Astrocyte of the spinal cord (primary cell): ENCODE results near the gene GSTT4.

Experiments
- DNase-seq: peaks from one replicate; pipeline ENCODE4 v3.0.0; 2011; ENCODE audit warnings: low read depth, low spot score
- H3K4me3 ChIP-seq: 2 replicates; pipeline ENCODE4 v1.5.1; 2011; ENCODE audit warnings: low read depth, mild to moderate bottlenecking, low read length, moderate library complexity
- CTCF ChIP-seq: IDR thresholded peaks from 2 replicates; pipeline ENCODE4 v1.5.1; 2012; ENCODE audit warnings: low read depth, mild to moderate bottlenecking, low read length, inconsistent platforms
- in situ Hi-C: cut with HindIII; loops from 2 replicates; pipeline ENCODE4 v1.10.0; 2017; ENCODE audit warnings: low sequenced_read_pairs

GSTT4 gene

GRCh38 chr22:24008022-24008283, 2.7 kb upstream of the GSTT4 start:
- DNase-seq, result no peak
- TF ChIP-seq CTCF, result no peak
- H3K4me3 ChIP-seq, result no peak overlapping the region
- in situ Hi-C loops, result no loop called here

GRCh38 chr22:24007253-24008021, 2.2 kb upstream of the GSTT4 start:
- TF ChIP-seq CTCF, result no peak
- in situ Hi-C loops, result no loop called here

GRCh38 chr22:24006914-24007214, 1.6 kb upstream of the GSTT4 start:
- in situ Hi-C loops, result no loop called here
- no peak for DNase-seq
- TF ChIP-seq CTCF, result no peak
- no peak overlapping the region for H3K4me3 ChIP-seq

More at GRCh38 chr22:24007253-24008021, 2.2 kb upstream of the GSTT4 start:
- no peak for DNase-seq
- H3K4me3 ChIP-seq, result no peak overlapping the region

GRCh38 chr22:24006207-24006913, 1.1 kb upstream of the GSTT4 start:
- DNase-seq, result no peak
- no peak for TF ChIP-seq CTCF
- in situ Hi-C loops, result no loop called here

GRCh38 chr22:24003887-24004286, 1.4 kb downstream of the GSTT4 start:
- H3K4me3 ChIP-seq, result no peak overlapping the region
- TF ChIP-seq CTCF, result no peak
- in situ Hi-C loops, result no loop called here
- no peak for DNase-seq

More at GRCh38 chr22:24006207-24006913, 1.1 kb upstream of the GSTT4 start:
- no peak overlapping the region for H3K4me3 ChIP-seq

- TF ChIP-seq CTCF, result no peak
- no peak for DNase-seq
- in situ Hi-C loops, result no loop called here
- H3K4me3 ChIP-seq, result no peak overlapping the region
Observed at GRCh38 chr22:24002851-24003250, 2.4 kb downstream of the GSTT4 start.
